CD4-positive, alpha-beta T cell treated with Interleukin-15 for 4 hours (primary cell): ENCODE measurements around the gene CSNK1G3.
"Not testable (repeated sequence)": the region's sequence is repeated elsewhere in the genome, so short reads cannot be mapped to it uniquely, and the experiment has no call there.

Experiments used
- DNase-seq: peaks from one replicate; pipeline ENCODE4 v3.0.0-alpha.2; 2020; ENCODE audit warnings: low spot score

CSNK1G3 gene

DNA sequence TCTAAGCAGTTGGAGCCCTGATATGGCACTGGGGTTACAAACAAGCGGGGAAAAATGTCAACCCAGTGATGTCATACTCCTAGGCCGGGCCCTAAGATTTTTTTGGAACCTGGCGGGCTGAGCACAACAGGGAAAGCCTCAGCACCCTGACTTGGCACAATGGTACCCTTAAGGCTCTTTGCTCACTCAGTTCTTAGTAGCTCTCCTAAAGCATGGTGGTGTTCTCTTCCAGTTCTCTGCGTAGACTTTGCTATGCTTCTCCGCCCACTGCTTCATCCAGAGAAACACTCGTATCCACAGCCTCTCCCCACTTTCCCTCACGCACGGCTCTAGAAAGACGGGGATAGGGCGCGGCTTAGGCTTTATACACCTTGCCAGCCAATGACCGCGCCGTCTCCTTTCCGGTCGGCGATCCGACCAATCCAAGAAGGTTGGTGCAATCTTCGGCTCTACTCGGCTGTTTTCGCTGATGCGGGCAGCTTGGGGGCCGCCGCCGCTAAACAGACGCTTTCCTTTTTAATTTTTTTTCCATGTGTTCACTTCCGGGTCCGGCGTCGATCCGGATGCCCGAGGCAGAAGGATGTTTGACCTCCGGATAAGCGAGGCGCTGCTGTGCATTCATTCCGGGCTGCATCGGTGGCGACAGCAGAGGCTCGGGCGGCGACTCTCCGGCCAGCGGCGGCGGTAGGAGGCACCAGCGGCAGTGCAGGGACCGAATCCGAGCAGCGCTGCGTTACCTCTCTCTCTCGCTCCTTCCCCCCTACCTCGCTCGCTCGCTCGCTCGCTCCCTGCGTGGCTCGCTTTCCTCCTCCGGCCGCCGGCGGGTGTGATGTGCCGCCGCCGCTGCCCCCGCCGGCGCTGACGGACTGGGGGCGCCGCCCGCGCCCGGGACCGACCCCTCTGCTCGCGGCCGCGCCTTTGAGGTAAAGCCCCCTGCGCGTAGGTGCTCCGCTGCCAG, at the start of gene CSNK1G3:
TSS of gene CSNK1G3 (plus strand) at position 530 of the 958 bp plus-strand sequence. CDS start 33,487 bp downstream, outside the sequence.
- peak; percentile 94 for DNase-seq

DNA sequence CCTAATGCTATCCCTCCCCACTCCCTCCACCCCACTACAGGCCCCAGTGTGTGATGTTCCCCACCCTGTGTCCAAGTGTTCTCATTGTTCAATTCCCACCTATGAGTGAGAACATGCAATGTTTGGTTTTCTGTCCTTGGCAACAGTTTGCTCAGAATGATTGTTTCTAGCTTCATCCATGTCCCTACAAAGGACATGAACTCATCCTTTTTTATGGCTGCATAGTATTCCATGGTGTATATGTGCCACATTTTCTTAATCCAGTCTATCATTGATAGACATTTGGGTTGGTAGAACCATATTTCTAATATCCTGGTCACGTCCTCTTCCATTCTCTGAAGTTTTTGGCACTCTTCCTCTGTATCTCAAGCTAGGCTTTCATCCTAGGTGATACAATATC, 45.1 kb upstream of the CSNK1G3 start:
- DNase-seq = not testable (repeated sequence)

DNA sequence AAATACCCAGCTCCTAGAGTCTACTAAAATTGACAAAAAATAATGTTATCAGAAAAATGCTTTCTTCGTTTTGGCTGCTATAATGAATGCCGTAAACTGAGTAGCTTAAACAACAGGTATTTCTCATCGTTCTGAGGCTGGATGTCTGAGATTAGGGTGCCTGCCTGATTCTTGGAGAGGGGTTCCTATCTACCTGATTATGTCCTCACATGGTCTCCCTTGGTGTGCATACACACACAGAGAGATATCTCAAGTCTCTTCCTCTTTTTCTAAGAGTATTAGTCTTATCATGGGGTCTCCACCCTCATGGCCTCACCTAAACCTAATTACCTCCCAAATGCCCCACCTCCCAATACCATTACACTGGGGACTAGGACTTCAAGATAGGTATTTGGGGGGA, 40.6 kb upstream of the CSNK1G3 start:
- no peak for DNase-seq

DNA sequence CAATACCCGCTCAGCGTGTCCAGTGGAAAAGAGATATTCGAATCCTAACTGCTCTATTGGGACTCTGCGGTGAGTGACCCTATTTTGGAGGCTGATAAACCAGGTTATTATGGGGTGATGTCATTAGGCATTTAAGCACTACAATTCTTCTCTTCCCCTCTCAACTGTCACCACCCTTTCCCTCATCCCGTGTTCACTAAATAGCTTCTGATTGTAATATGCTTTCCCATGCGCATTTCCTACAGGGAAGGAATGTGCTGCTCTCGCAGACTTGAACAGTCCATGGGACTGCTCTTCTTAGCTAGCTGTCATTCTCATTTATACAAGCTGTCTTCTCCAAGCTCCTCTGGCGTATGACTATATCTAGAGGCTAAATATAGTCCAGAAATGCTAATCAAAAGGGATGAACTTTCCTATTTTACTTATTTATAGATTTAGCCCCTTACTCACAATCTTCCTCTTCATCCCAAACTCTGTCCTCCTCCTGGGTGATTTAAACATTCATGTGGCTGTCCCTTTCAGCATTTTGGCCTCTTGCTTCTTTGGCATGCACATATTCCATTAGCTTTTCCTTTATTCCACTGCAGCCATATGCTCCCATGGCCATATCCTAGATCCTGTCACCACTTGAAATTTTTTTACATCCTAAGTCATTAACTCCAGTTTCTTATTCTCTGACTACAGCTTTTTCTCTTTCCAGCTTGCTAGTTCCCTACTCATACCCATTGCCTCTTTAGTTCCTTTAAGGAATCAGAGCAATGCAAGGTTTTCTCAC, 39.6 kb upstream of the CSNK1G3 start:
- no peak for DNase-seq

DNA sequence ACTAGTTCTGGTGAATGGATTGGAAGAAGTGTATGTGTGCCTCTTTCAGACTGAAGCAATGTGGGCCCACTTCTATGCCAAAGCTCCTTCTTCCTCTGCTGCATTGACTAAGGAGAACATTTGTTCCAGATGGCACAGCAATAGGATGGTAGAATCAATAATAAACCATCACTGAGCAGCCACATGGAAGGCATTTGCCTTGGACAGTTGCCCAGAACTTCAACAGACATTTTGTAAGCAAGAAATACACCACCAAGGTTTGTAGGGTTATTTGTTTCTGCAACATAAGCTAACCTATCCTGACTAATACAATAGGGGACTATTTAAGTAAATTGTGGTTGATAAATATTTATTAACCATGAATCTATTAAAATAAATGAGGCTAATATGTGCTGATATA, 37.7 kb upstream of the CSNK1G3 start:
- no peak for DNase-seq

DNA sequence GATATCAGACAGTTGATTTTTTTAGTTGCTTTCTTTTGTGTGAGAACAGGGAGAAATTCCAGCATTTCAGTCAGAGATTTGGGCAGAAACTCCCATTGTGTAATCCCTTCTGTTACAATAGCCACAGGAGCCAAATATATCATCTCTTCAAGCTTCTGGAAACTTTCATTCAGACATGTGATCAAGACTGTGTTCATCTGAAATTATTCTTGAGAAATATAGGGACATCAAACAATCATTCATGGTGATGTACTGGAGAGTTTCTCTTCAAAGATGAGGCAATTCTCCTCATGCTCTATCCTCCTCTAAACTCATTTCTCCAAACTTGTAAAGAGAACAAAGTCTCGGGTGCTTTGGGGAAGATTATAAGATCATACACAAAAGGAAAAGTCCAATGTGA, 35.2 kb upstream of the CSNK1G3 start:
- DNase-seq = no peak

DNA sequence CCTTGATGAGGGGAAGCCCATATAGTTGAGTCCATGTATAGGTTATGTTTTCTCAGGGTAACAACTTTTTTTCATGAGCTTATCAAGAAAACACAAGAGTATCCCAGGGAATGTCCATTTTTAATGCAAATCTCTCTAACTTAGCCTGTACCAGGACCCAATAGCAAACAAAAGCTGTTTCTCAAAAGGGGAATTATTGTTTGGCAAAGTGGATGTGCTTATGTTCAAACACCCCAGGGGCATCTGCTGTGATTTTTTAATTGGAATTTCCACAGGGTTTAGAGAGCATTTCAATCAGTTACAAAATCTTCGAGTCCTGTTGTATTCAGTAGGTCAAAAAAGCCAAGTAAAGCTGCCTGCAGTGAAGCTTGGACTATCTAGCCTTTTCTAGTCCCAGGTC, 33.4 kb upstream of the CSNK1G3 start:
- no peak for DNase-seq

DNA sequence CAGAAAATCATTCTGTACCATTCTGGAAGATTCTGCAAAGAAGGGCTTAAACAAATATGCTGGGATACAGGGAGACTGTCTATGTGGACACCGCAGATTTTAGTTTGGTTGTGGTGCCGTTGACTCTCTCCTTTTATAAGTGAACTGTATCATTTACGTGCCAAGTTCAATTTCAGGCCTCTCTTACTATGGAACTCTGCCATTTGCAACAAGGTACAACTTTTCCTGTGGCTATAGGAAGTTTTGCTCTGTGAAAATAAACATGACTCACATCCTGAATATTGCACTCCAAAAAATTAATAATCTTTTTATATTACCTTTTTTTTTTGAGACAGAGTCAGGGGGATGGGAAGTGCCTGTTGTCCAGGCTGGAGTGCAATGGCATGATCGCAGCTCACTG, 29.7 kb upstream of the CSNK1G3 start:
- no peak for DNase-seq

DNA sequence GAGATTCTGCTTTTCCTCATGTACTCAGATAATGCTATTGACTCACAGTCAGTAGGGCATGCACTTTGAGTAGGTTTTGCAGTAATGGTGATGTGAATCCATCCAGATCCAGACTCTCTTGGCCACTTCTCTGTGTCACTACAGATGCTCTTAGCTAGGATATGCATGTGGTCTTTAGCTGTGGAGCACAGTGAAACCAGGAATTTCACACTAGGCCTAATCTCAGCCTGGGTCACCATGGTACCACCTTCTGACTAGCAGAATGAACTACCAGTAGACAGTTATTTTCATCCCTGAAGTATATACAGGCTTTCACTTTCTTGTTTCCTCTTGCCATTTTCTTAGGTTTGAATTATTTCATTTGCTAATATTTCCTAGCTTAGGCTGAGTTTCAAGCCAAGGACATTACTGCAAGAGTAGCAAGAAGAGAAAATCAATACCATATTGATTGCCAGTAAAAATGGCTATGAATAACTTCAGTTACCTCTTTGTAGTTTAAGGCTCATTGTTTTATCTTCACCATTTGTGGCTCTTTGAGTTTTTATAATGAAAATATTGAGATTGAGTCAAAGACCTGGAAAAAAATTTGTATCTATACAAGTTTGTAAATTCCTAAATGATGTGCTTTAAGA, 28.4 kb upstream of the CSNK1G3 start:
- DNase-seq = no peak

DNA sequence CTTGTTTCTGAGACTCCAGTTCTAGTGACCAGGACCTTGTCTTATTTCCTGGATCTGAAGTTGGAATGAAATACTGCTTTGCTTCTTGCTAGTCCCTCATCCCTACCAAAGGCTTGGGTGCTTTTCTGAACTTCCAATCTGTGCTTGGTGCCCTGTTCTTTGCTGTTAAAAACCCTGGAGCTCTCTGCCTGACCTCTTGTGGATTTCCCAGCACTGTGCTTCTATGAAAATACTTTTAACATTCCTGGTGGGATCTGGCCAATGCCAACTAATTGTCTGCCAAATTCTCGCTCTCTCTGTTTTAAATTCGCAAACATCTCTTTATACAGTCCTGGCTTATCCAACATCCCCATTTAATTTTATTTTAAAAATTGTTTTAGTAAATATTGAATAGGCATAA, 26.7 kb upstream of the CSNK1G3 start:
- no peak for DNase-seq

DNA sequence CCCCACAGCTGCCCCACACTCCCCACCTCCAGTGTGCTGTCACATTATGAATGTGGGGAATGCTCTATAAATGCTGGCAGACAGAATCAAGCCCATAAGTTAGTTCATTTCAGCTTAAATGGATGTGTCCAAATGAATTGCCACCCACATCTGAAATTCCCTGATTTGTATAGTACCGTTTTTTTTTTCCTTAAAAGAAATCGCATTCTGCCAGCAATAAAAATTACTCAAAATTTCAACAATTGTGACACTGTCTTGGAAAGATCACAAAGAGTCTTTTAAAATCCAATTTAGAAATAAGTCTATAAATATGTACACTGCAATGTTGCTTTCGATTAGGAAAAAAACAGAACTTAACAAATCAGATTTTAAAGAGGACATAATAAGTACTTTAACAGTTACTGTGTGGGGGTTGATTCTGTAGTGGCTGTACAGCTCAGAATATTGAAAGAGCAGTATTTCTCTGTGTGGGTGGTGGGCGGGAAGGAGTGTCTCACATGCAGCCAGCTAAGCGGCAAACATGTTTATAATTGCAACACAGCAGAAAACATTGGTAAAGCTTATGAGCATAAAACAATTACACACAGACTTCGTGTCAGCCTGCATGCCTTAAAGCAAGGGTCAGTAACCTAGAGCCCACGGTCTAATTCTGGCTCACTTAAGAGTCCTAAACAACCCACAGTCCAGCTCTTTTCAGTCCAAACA, 24.9 kb upstream of the CSNK1G3 start:
- DNase-seq = no peak

DNA sequence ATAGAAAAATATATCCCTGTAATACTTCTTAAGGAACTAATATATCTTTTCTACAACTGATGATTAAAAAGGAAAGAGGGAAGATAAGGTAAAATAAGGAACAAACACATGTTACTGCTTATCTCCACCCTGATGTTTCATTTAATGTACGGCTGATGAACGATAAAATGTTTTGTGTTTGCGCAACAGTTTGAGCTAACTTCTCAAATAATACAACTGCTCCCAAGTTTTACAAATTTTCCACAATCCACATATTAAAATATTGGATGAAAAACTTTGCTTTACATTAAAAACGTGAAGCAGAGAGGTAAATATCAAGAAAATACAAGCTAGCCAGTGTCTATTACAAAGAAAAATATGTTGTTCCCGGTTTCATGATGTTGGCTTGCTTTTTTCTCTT, 21.0 kb upstream of the CSNK1G3 start:
- DNase-seq = no peak

DNA sequence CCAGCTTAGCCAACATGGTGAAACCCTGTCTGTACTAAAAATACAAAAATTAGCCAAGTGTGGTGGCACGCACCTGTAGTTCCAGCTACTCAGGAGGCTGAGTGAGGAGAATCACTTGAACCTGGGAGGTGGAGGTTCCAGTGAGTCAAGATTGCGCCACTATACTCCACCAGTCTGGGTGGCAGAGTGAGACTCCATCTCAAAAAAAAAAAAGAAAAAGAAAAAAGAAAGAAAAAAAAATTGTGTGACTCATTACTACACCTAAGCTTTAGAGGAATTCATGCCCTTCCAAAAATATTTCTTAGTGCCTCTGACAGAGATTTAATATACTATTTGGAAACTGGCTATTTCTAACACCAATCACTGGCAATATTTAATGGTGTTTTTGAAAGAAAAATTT, 16.8 kb upstream of the CSNK1G3 start:
- DNase-seq = not testable (repeated sequence)

DNA sequence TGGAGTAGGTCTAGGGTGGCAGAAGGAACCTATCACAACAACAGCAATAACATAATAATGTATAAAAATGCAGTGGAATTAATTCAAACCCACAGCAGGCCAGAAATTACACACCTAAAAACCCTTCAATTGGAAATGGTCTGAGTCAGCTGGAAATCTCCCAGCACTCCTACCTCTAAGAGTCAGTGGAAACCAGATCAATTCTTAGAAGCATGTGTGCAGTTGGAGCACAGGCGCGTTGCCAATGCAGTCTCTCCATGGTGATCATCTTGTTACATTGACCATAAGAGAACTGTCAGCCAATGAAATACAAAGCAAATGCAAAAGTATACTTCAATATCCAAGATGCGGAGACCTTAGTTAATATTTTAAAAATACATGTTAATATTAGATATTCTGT, 15.1 kb upstream of the CSNK1G3 start:
- no peak for DNase-seq

DNA sequence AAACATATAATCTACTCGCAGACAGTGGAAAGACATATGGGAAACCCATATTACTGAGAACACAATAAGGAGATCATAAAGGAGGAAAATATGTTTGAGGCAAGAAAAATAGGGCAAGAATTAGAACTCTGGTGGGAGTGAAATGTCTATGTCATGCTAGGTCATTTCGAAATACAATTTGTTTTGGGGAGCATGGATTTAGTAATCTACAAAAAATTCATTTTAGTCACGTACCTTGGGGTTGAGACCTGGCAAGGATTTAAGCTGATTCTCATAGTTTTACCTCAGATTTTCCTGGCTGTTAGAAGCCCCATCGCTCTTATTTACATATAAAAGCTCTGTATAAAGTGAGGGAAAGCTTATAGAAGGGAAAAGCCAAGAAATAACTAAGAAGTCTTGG, 11.5 kb upstream of the CSNK1G3 start:
- no peak for DNase-seq

DNA sequence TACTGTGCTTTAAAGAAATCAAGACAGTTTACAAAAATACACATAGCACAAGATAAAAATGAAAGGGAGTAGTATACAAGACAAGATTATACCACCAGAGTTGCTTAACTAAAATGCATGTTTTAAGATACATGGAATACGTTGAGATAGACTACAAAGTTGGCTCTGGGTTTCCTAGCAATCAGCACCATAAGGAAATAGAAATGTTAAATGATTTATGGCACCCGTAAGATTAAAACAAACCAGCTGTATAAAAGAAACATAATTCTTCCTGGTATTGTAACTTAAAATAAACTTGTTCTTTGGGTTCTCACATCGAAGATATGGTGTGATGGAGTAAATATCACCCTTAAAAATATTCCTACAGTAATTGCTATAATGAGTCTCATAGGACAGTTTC, 9.9 kb upstream of the CSNK1G3 start:
- no peak for DNase-seq

DNA sequence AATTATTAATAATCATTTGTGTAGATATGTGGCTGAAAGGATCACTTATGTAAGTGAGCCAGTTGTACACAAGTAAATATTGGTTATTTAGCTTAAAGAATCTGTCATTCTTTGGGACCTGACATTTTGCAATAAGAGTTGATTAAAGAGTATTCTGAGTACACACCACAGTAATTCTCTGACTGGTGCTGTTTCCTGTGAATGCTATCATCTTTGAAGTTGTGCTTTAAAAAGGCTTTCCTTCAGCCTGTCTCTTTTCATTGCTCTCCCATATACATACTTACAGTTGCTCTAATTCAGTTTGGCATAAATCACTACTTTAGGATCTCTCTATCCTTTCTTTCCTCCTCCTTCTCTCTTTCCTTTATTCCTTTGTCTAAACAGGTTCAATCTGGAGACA, 8.7 kb upstream of the CSNK1G3 start:
- DNase-seq = no peak

DNA sequence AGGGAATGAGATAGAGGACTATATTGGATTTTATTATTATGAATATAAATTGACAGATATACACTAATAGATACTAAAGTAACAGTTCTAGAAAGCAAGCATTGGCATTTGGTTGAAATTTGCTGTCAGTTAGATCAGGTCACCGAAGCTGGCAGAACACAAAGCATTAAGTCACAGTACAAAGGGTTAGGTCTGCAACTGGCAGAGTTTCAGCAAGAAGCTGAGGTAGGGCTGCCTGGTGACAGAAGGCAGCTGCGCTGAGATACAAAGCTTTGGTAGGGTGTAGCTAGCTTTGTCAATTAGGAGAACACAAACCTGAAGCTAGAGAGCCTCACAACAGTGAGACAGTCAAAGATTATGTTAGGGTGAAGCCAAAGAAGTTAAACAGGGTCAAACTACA, 6.3 kb upstream of the CSNK1G3 start:
- no peak for DNase-seq

DNA sequence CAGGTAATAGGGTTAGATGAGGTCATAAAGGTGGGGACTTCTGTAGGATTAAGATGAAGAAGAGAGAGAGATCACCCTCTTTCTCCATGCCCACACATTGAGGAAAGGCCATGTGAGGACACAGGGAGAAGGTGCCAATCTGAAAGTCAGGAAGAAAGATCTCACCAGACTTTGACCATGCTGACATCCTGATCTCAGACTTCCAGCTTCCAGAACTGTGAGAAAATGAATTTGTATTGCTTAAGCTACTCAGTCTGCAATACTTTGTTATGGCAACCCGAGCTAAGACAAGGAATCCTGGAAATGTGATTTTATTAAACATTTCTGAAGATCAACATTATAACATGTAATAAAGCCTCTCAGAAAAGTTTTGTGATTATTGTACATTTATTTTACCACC, 3.5 kb upstream of the CSNK1G3 start:
- no peak for DNase-seq

DNA sequence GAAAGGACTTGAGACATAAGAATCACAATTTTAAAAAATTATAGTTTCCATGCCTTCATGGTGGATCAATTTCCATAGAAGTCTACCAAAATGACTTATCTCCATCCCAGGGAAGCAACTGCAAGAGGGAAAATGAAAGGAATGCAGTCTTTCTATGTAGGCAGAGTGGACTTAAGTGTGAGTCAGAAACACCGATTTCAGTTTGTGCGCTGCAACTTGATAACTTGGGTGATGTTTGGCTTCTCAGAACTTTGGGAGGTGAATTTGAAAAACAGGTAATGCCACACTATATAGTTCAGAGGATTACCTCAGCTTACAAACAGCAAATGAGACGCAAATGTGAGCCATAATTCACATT, 708 bp upstream of the CSNK1G3 start:
- no peak for DNase-seq

DNA sequence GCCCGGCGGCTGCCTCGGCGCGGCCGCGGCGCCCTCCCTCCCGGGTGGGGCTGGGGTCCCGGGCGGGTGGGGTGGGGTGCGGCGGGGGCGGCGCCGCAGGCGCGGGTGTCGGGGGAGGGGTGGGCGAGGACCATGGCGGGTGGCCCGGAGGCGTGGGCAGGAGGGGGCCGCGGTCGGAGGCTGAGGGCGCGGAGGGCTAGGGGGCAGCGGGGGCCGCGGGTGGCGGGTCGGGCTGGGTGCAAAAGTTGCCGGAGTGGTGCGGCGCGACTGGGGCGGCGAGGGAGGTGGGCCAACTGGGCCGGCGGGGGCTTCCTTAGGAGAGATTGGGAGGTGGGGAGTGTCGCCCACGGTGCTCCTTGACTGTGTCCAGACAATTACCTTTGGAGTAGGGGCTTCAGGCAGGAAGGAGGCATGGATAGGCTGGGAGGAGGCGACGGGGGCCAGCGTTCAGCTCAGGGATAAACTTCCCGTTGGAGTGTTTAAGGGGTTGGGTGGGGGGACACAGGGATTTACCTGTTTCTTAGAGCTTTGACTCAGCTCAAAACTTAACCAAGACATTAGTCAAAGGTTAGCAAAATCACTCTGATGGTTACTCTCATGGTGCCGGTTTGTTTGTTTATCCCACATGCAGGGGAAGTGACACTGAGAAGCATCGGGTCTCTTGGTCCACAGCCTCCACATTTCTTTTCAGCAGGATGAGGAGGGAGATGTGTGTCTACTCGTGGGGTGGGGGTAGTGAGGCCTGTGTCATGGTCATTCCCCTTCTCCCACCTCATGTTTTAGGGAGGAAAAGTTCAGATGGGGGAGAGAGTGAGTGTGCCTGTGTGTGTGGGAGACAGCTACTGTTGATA, 859 bp downstream of the CSNK1G3 start:
- peak; percentile 44 for DNase-seq
